Smooth muscle cell (in vitro differentiated cells): ENCODE measurements around the gene ATP5F1B. TPM values are rescaled to one million over a fixed set of nuclear protein-coding genes. Genes with fewer than 3 reads are reported as not detected.
A peak's percentile ranks its signal among the peaks of the same experiment; 100 is the strongest.

Source experiments
- DNase-seq: peaks from one replicate; lab custom pipeline; 2025; ENCODE audit not compliant: unreplicated experiment; lab: John Stamatoyannopoulos, UW
- H2AFZ ChIP-seq: fragments of 200-600 bp; sonication (generic); 2 replicates; pipeline ENCODE4 v1.6.0; 2016; ENCODE audit warnings: antibody characterized with exemption, low read depth, mild to moderate bottlenecking
- H3F3A ChIP-seq: fragments of 200-600 bp; sonication (generic); 2 replicates; pipeline ENCODE4 v1.6.0; 2017; ENCODE audit warnings: antibody characterized with exemption, low read depth
- H3K27ac ChIP-seq: fragments of 200-600 bp; sonication (generic); 2 replicates; pipeline ENCODE4 v1.5.1; 2016; ENCODE audit warnings: low read depth, mild to moderate bottlenecking
- H3K27me3 ChIP-seq: fragments of 200-600 bp; sonication (generic); 2 replicates; pipeline ENCODE4 v1.6.1; 2016; ENCODE audit warnings: low read depth, mild to moderate bottlenecking
- H3K36me3 ChIP-seq: fragments of 200-600 bp; sonication (generic); 2 replicates; pipeline ENCODE4 v1.5.1; 2016; ENCODE audit warnings: low read depth
- H3K4me1 ChIP-seq: fragments of 200-600 bp; sonication (generic); 2 replicates; pipeline ENCODE4 v1.5.1; 2016; ENCODE audit warnings: low read depth
- H3K4me2 ChIP-seq: fragments of 200-600 bp; sonication (generic); 2 replicates; pipeline ENCODE4 v1.6.0; 2016; ENCODE audit warnings: mild to moderate bottlenecking
- H3K4me3 ChIP-seq: fragments of 200-600 bp; sonication (generic); 2 replicates; pipeline ENCODE4 v1.5.1; 2016; ENCODE audit warnings: mild to moderate bottlenecking
- H3K79me2 ChIP-seq: fragments of 200-600 bp; sonication (generic); 2 replicates; pipeline ENCODE4 v1.6.0; 2016; ENCODE audit warnings: low read depth, mild to moderate bottlenecking
- H3K9ac ChIP-seq: fragments of 200-600 bp; sonication (generic); 2 replicates; pipeline ENCODE4 v1.6.0; 2016; ENCODE audit warnings: low read depth
- H3K9me3 ChIP-seq: fragments of 200-600 bp; sonication (generic); replicated peaks from 2 replicates; pipeline ENCODE4 v1.5.1; 2016; ENCODE audit warnings: low read depth
- H4K20me1 ChIP-seq: fragments of 200-600 bp; sonication (generic); 2 replicates; pipeline ENCODE4 v1.6.0; 2016; ENCODE audit warnings: low read depth
- CTCF ChIP-seq: fragments of 200-600 bp; sonication (generic); IDR thresholded peaks from 2 replicates; pipeline ENCODE4 v1.5.1; 2017; ENCODE audit warnings: borderline replicate concordance, mild to moderate bottlenecking, antibody characterized with exemption; ENCODE audit not compliant: insufficient read depth, poor library complexity, severe bottlenecking
- WGBS: methylation state at CpG from one replicate; pipeline ENCODE4 v1.1.7; 2016; ENCODE audit warnings: low lambda C conversion rate; 5-methylcytosine and 5-hydroxymethylcytosine counted together
- polyA plus RNA-seq: library from polyadenylated mRNA; unstranded; fragments of >200 nt; fragmentation: Nextera tagmentation; extraction: Ambion mirVana; gene quantifications from 2 replicates; pipeline ENCODE4 v1.2.1, GENCODE V29; 2016
- total RNA-seq: library from RNA; depleted of rRNA; stranded (reverse); fragments of >200 nt; gene quantifications from 2 replicates; pipeline ENCODE4 v1.2.3, GENCODE V29; 2014

Gene ATP5F1B
- total and polyA plus RNA-seq, 2 experiments from 2014 or later, result 489 to 953 TPM

- Histone ChIP-seq H3K4me2 (no peak overlapping the region), H3K9ac (no peak overlapping the region), H2AFZ (no peak overlapping the region), H3K4me1 (no peaks in the 10 kb centered on the region), H3K9me3 (no peaks in the 10 kb centered on the region), H3F3A (peaks cover 15% of the 10 kb centered on the region), H3K79me2 (no peaks in the 10 kb centered on the region), H3K36me3 (peaks cover 11% of the 10 kb centered on the region), H3K27ac (peak overlapping the region; percentile 12), H3K27me3 (no peaks in the 10 kb centered on the region), H3K4me3 (no peak overlapping the region), H4K20me1 (peaks cover 4% of the 10 kb centered on the region)
- 77% methylated on average over 3 of the region's 3 CpGs for WGBS
- no peak for DNase-seq
- no peak for TF ChIP-seq CTCF
Observed at GRCh38 chr12:56596815-56597214, 49.0 kb downstream of the ATP5F1B start.

GRCh38 chr12:56593909-56594621 is 51.7 kb downstream of the ATP5F1B start:
- Histone ChIP-seq H3K79me2 (no peaks in the 10 kb centered on the region), H4K20me1 (peaks cover 4% of the 10 kb centered on the region), H3K9ac (no peak overlapping the region), H3K4me3 (no peak overlapping the region), H3K27me3 (no peaks in the 10 kb centered on the region), H3K4me2 (no peak overlapping the region), H3K9me3 (no peaks in the 10 kb centered on the region), H3F3A (peaks cover 15% of the 10 kb centered on the region), H3K27ac (peak overlapping the region; percentile 80), H3K4me1 (no peaks in the 10 kb centered on the region), H3K36me3 (peaks cover 6% of the 10 kb centered on the region), H2AFZ (no peak overlapping the region)
- WGBS, result 18% methylated on average over 8 of the region's 8 CpGs
- peak; percentile 24 for DNase-seq
- peak; percentile 78 for TF ChIP-seq CTCF

GRCh38 chr12:56591961-56592360 is 53.8 kb downstream of the ATP5F1B start:
- Histone ChIP-seq H2AFZ (no peak overlapping the region), H3K36me3 (peaks cover 17% of the 10 kb centered on the region), H3F3A (peaks cover 9% of the 10 kb centered on the region), H3K4me2 (no peak overlapping the region), H3K9me3 (no peaks in the 10 kb centered on the region), H3K4me1 (no peaks in the 10 kb centered on the region), H3K4me3 (no peak overlapping the region), H3K9ac (no peak overlapping the region), H3K79me2 (no peaks in the 10 kb centered on the region), H3K27ac (no peak overlapping the region), H4K20me1 (peaks cover 4% of the 10 kb centered on the region), H3K27me3 (no peaks in the 10 kb centered on the region)
- TF ChIP-seq CTCF, result no peak
- DNase-seq, result no peak

GRCh38 chr12:56591126-56591525 is 54.7 kb downstream of the ATP5F1B start:
- H3K9ac ChIP-seq, result no peak overlapping the region
- TF ChIP-seq CTCF, result no peak
- no peaks in the 10 kb centered on the region for H3K79me2 ChIP-seq
- H3K9me3 ChIP-seq, result no peaks in the 10 kb centered on the region
- H3K4me1 ChIP-seq, result no peaks in the 10 kb centered on the region
- H3K27me3 ChIP-seq, result no peaks in the 10 kb centered on the region
- DNase-seq, result no peak
- H3K27ac ChIP-seq, result no peak overlapping the region
- no peak overlapping the region for H3K4me2 ChIP-seq
- no peak overlapping the region for H3K4me3 ChIP-seq
- peaks cover 19% of the 10 kb centered on the region for H3K36me3 ChIP-seq
- WGBS, result 79% methylated on average over 5 of the region's 5 CpGs
- H4K20me1 ChIP-seq, result peaks cover 4% of the 10 kb centered on the region
- no peak overlapping the region for H2AFZ ChIP-seq
- peaks cover 8% of the 10 kb centered on the region for H3F3A ChIP-seq
